ELR (cell line): ENCODE measurements around the gene NOVA2.
"Not testable (repeated sequence)": the region's sequence is repeated elsewhere in the genome, so short reads cannot be mapped to it uniquely, and the experiment has no call there.

Source experiments
- DNase-seq: peaks from one replicate; pipeline ENCODE4 v3.0.0-alpha.2; 2015; ENCODE audit warnings: low read depth

The NOVA2 gene

DNA sequence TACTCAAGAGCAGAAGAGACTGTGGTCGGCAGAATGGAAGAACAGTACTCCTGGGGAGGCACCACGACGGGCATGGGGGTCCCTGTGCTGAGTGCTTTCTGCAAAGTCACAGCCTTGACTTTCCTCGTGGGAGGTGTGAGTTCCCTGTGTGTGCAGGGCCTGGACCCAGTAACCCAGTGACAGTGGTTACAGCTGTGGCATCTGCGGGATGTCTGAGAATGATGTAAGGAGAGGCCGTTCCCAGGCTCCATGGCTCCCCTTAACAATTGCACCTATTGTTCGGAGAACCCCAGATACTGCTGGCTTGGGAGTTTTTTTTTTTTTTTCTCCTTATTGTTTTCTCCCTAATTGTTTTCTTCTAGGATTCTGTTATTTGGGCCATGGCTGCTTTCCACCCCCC is 54.0 kb downstream of the NOVA2 start:
- no peak for DNase-seq

DNA sequence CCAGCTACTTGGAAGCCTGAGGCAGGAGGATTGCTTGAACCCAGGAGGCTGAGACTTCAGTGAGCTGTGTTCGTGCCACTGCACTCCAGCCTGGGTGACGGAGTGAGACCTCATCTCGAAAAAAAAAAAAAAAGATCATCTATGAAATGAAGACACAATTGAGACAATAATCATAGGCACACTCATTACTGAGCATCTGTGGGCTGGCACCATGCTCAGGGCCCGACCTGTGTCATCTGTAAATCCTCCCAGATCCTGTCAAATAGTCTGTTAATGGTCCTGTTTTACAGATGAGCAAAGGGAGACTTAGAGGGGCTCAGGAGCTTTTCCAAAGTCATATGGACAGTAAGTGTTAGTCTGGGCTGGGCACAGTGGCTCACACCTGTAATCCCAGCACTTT is 54.9 kb downstream of the NOVA2 start:
- no peak for DNase-seq

DNA sequence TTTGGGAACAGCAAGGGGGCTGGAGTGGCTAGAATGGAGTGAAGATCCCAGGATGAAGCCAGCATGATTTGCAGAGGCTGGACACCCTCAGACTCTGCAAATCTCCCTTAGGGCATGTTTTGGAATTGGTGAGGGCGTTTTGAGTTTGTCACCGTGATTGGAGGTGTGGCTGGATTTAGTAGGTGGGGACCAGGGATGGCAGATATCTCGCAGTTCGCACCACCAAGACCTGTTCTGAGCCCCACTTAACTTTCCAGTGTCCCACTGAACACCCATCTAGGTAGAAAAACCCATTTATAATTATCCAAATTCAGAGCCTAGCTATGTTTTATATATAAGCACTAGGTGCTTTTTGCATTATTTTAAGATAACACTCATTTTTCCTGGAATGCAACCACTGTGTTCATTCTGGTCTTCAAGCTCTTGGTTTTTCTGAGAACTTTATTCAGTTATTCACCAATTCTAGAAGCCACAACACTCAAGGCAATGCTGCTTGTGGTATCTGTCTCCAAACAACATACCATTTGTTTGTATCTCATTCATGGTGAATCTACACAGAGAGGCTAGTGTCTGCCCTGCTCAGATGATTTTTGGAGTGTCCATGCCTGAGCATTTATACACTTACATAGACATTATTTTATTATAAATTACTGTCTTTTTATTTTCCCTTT is 56.1 kb downstream of the NOVA2 start:
- DNase-seq = no peak

DNA sequence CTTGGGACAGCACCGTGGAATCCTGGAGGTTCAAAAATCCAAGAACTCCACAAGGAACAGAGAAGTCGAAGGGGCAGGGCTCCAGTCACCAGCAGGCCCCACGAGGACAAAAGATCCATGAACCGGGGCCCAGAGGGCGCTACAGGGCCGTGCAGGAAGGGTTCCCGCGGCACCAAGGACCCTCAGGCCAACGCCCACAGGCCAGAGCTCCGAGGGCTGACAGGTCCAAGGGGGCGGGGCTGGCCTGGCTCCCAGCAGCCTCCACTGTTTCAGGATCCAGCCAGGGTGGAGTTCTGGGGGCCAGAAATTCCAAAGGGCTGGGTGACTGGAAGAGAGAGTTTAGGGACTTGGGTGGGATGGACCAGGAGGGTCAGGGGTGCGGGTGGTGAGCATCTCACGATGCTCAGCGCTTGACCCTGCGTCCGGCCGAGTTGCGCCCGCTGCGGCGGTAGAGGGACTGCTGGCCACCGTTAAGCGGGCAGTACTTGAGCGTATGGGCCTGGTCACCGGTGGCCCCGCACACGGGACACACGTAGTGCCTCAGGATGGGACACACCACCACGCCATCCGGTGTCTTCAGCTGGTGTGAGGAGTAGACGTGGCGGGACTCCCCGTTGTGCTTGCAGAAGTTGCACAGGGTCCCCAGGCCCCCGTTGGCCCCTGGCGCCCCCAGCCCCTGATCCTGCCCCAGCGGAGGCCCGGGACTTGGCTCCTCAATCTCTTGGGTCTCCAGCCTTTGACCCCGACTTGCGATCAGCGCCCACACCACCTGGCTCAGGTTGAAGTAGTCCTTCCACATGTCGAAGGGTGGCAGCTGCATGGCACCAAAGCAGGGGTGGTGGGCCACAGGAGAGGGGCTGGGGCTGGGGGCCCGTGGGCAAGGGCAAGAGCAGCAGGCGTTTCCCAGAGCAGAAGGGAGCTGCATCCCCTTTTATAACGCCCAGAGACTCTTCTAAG is 59.5 kb downstream of the NOVA2 start, which contains the start of gene NANOS2:
TSS of gene NANOS2 (minus strand) at position 905 of the 957 bp plus-strand sequence. CDS start at position 820, 85 bp downstream.
- DNase-seq = peak; percentile 50

DNA sequence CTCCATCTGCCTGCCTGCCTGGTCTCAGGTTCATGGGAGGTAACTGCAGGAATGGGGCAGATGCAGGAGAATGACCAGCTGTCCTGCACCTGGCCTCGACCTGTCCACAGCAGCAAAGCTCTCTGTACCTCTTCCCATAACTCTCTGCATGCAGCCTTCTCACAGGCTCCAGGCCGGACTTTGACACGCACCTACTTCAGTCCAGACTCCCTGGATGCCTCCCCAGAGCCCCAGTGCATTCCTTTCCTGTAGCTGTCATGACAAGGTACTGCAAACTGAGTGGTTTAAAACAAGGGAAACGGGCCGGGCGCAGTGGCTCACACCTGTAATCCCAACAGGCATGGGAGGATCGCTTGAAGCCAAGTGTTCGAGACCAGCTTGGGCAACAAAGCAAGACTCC is 62.4 kb downstream of the NOVA2 start:
- no peak for DNase-seq

DNA sequence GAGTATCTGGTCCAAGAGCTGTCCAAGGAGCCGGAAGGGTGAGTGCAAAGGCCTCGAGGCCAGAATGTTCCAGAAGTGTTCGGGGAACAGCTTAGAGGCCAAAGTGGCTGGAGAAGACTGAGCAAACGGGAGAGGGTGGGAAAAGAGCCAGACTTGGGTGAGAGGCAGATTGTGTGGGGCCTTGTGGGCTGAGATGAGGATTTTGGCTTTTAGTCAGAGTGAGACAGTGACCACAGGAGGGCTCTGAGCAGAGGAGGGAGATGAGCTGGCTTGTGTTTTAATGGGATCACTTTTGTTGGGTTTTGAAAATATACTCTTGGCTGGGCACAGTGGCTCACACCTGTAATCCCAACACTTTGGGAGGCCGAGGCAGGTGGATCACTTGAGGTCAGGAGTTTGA is 64.7 kb downstream of the NOVA2 start:
- peak; percentile 44 for DNase-seq

DNA sequence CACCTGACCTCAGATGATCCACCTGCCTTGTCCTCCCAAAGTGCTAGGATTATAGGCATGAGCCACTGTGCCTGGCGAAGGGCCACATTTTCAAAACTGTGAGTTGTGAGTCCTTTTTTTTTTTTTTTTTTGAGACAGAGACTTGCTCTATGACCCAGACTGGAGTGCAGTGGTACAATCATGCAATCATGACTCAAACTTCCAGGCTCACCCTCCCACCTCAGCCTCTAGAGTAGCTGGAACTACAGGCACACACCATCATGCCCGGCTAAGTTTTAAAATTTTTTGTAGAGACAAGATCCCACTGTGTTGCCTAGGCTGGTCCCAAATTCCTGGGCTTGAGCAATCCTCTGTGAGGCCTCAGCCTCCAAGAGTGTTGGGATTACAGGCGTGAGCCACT is 67.4 kb downstream of the NOVA2 start:
- peak; percentile 61 for DNase-seq

DNA sequence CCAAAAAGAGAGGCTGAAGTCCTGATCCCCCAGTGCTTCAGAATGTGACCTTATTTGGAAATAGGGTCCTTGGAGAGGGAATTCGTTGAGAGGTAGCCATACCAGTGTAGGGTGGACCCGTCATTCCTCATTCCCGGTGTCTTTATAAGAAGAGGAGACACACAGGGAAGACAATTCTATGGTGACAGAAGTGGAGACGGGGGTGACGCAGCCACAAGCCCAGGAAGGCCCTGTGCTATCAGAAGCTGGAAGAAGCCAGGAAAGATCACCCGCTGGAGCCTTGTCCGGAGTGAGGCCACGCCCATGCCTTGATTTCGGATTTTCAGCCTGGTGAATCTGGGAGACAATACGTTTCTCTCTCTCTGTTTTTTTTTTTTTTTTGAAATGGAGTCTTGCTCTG is 68.7 kb downstream of the NOVA2 start:
- no peak for DNase-seq

DNA sequence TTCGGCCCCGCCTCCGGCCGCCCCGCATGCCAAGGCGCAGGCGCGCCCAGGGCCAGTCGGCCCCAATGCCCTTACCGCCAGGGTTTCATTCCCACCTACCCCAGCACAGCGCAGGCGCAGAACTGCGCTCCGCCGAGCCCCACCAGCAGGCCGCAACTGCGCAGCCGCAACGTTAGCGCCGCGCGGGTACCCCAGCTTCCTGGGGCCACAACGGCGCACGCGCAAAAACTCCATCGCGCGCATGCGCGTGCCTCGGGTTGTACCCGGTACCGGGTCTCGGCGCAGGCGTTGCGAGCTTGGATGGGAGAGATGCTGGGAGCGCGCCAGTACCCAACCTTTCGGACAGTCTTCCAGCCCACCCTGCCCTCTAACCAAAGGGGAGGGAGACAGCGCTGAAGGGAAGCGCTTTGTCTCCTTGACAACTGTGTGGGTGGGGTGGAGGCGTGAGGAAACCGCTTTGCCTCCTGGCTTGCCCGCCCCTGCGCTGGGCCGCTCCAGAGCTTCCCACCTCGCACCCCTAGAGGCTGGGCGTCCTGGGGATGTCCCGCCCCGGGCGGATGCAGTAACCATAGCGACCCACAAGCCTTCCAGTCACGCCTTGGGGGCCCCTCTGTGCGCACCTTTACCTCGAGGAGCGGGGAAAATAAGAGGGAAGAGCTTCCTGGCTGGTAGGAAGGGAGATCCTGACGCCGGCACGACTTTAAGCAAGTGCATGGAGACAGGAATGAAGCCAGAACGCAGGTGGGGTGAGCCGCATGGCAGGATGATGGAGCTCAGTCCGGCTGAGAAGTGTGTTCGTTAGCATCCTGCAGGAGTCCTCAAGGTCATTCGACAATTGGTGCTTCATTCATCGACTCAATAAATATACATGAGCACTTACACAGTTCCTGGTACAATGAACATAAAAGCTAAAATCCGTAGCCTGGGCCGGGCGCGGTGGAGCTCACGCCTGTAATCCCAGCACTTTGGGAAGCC is 70.7 kb downstream of the NOVA2 start:
- peak; percentile 94 for DNase-seq

DNA sequence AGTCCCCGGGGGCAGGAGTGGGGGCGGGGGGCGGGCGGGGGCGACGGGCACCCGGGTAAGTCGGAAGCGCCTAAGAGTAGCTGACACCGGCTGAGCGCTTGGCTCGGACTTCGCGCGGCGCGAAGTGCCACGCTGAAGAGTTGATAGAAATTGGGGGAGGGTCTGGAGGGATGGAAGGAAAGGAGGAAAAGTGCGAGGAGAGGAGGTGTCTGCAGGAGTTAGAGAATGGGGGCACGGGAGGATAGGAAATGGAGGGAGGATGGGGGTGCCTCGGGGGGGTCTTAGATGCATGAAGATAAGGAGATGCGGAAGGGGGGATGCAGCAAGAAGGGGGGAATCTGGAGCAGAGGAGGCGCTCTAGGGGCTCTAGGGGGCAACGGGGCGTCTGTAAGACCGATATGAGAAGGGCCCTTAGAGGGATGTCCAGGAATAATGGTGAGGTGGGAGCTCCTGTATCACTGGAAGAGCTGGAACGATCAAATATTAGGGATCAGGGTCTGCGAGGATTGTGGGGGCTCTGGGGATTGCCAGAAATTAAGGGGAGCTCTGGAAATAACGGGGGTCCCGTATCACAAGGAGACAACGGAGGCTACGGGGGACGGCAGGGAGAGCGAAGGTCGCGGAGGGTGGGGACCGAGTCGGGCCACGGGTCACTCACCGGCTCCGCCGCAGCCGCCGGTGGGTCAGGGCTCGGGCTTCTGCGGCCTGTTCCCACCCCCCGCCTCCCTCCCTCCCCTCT is 71.6 kb downstream of the NOVA2 start, which contains the start of gene MYPOP:
TSS of gene MYPOP (minus strand) at position 702 of the 739 bp plus-strand sequence. CDS start 840 bp downstream, outside the sequence.
- DNase-seq = peak; percentile 14

DNA sequence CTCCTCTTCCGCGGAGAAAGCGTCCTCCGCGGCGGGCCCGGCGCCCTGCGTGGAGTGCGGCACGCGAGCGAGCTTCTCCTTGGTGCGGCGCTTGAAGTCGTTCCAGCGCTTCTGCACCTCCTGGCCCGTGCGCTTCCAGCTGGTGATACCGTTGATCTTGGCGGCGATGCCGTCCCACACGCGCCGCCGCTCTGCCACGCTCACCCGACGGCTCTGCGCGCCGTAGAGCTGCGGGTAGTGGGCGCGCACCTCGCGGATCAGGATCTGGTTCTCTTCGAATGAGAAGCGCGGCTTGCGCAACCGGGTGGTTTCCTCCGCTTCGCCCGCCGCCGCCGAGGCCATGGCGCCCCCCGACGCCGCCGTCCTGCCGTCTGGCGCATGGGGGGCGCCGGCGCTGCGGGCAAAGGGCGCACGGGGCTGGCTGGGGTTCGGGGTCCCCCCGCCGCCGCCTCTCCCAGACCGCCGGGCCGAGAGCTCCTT is 72.2 kb downstream of the NOVA2 start:
- peak; percentile 23 for DNase-seq

DNA sequence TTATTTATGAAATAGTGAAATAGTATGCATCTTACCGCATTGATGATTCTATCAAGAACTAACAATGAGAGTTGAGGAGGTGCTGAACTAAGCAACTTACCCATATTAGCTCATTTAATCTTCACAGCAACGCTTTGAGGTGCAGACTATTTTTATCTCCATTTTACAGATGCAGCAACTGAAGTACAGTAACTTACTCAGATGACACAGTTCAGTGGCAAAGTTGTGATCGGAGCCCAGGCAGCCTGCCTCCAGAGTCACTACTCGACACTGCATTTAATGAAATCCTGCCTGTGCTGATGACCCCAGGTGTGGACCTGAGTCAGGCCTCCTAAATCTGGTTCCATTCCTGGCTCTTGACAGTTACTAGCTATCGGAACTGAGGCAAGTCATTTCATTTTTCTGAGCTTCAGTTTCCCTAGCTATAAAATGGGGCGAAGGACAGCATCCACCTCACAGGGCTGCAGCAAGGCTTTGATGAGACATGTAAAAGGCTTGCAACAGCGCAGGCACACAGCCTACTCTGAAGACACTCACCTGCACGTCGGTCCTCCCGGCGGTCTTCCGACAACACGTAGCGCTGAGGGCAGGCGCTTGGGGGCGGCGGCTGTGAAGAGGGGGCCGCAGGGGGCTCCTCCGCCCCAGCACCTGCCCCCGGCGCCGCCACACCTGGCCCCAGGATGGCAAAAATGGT is 72.8 kb downstream of the NOVA2 start:
- DNase-seq = no peak

DNA sequence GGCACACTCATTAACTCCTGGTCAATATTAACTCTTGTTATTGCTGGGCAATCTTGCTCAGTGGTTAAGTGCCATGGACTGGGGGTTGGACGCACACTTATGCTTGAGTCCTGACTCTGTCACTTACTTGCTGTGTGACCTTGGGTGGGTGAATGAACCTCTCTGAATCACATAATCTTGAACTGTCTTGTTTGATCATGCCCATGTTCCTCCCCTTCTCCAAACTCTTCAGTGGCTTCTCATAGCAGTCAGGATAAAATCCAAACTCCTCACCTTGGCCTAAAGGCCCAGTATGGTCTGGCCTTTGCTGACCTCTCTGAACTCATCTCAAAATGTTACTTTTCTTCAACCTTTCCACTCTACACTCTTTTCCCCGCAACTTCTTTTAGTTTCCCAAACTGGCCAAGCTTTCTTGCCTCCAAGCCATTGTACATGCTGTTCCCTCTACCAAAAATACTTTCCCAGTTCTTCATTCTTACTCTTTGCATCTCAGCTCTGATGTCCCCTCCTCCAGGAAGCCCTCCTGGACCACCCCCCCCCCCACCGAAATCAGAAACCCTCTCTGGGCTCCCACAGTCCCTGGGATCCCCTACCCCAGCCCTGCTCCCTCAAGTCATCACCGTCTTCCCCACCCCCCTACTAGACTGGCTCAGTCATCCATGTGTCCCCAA is 73.6 kb downstream of the NOVA2 start:
- DNase-seq = no peak

DNA sequence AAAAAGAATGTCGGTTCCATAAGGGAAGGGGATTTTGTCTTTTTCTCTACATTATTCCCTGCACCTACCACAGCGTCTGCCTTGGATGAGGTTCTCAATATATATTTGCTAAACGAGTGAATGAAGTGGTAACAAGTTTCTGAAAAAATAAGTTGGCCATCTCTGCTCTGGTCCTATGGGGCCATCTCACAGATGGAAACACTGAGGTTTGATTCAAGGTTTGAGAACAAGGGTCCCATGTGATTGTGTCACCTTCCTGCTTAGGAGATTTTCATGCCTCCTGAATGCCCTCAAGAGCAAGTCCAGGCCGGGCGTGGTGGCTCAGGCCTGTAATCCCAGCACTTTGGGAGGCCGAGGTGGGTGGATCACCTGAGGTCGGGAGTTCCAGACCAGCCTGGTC is 74.4 kb downstream of the NOVA2 start:
- no peak for DNase-seq

DNA sequence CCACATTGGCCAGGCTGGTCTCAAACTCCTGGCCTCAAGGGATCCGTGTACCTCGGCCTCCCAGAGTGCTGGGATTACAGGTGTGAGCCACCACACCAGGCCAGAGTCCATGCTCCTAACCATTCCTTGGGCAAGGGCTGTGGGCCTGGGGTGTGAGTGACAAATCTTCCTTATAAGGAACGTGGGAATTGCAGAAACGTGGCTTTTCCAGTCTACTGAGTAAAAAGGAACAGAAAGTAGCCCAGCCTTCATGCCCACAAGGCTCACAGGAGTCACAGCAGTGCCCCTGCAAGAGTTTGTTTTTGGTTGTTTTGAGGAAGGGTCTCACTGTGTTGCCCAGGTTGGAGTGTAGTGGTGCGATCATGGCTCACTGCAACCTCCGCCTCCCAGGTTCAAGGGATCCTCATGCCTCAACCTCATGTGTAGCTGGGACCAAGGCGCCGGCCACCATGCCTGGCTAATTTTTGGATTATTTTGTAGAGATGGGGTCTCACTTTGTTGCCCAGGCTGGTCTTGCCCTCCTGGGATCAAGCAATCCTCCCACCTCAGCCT is 76.3 kb downstream of the NOVA2 start:
- DNase-seq = no peak

DNA sequence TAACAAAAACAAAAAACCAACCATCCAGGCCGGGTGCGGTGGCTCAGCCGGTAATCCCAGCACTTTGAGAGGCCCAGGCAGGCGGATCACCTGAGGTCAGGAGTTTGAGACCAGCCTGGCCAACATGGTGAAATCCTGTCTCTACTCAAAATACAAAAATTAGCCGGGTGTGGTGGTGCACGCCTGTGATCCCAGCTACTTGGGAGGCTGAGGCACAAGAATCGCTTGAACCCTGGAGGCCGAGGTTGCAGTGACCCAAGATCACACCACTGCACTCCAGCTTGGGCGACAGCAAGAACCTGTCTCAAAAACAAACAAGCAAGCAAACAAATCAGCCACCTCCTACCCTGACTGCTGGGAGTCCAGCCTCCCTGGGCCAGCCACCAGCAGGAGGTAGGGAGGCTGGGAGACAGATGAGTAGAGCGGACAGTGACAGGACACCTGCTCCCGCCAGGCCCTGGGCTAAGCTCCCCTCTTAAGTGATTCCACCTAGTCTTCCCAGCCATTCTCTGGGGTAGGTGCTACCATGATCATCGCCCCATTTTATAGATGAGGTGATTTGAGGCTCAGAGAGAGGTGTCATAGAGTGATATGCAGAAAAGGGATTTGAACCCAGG is 77.6 kb downstream of the NOVA2 start:
- DNase-seq = not testable (repeated sequence)

DNA sequence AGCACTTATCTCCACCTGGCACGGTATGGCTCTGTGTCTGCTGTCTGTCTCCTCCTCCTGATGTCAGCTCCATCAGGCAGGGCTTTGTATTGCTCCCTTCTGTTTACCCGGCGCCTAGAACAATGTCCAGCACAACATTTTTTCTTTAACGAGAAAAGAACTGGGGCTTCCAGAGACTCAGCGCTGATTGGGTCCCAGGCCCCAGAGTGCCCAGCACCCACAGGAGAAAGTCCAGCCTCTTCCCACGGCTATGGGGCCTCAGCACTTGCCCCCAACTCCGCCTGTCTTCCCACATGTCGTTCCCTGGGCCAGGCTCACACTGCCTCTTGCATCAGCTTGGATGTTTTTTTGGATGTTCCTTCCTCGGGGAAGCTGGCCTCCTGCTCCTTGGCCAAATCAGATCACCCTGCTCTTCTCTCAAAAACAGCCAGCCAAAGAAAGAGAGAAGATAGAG is 78.1 kb downstream of the NOVA2 start:
- no peak for DNase-seq

DNA sequence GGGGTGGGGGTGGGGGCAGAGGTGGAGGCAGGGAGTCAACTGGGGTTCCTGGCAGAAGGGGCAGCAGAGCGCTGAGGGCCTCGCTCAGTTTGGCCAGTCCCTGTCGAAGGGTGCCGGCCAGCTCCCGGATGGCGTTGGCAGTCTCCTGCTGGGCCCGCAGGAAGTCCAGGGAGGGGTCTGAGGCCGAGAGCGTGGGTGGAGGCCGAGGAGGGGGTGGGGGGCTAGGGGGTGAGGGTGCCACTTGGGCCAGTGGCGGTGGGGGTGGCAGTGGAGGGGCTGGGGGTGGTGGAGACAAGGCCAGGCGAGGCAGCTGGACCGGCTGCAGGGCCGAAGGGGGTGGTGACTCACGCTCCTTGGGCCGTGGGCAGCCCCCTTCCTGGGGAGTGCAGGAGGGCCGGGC is 82.8 kb downstream of the NOVA2 start:
- no peak for DNase-seq
